ENCODE data around the gene PIF1. TPM values are rescaled to one million over a fixed set of nuclear protein-coding genes. Genes with fewer than 3 reads are reported as not detected.

The PIF1 gene
- total RNA-seq, 4 donors from 2014 or later: 0.16 to 4.0 (median 2.5) TPM

GRCh38 chr15:64772488-64772887, 53.0 kb downstream of the PIF1 start:
- TF ChIP-seq CTCF (IDR thresholded peaks at IDR 0.05; ENCODE audit: low read depth): no peak

- TF ChIP-seq CTCF (IDR thresholded peaks at IDR 0.05; ENCODE audit: low read depth): no peak
Measured at GRCh38 chr15:64770626-64771025, 54.8 kb downstream of the PIF1 start.

GRCh38 chr15:64767203-64767602, 58.2 kb downstream of the PIF1 start:
- TF ChIP-seq CTCF (IDR thresholded peaks at IDR 0.05; ENCODE audit: low read depth): no peak

GRCh38 chr15:64766058-64766457, 59.4 kb downstream of the PIF1 start:
- no peak for TF ChIP-seq CTCF (IDR thresholded peaks at IDR 0.05; ENCODE audit: low read depth)

Other genes starting within 250 kb of the PIF1 start
- gene RBPMS2, start 50.1 kb downstream of the PIF1 start, total RNA-seq: 1 to 10 TPM in 3 of 4 donors, under 1 TPM in 1; 0.98 to 6.4 (median 1.6) TPM
- 10 to 100 TPM; 31.3 to 54.7 (median 36.5) TPM for gene PLEKHO2, start 16.3 kb upstream of the PIF1 start, total RNA-seq
- 10 to 100 TPM; 13.8 to 27.3 (median 15.2) TPM for gene ANKDD1A, start 86.3 kb upstream of the PIF1 start, total RNA-seq
- gene SPG21, start 164.3 kb upstream of the PIF1 start, total RNA-seq: 100 to 1,000 TPM in 1 of 4 donors, 10 to 100 TPM in 3; 89.7 to 127 (median 94.8) TPM
- 10 to 100 TPM; 18.3 to 29.0 (median 23.7) TPM for gene MTFMT, start 204.0 kb upstream of the PIF1 start, total RNA-seq
- gene SLC51B, start 219.7 kb upstream of the PIF1 start, total RNA-seq: not detected
- gene RASL12, start 242.3 kb upstream of the PIF1 start, total RNA-seq: 10 to 100 TPM in 1 of 4 donors, 1 to 10 TPM in 3; 2.6 to 13.6 (median 7.7) TPM

Measured in subcutaneous adipose tissue (tissue), 4 donors.